ENCODE data around the gene ANXA6. TPM values are rescaled to one million over a fixed set of nuclear protein-coding genes. Genes with fewer than 3 reads are reported as not detected.
"Not testable (repeated sequence)": the region's sequence is repeated elsewhere in the genome, so short reads cannot be mapped to it uniquely, and the experiment has no call there.

Gene ANXA6
- 100 to 1,000 TPM; 328 to 430 TPM for total RNA-seq
- long read RNA-seq, donor 1, transcript ANXA6-201 (26 exons, 2,593 nt), result major isoform, 160 of 207 reads
- long read RNA-seq, donor 1, partial matches to known transcripts, result 17 of 207 reads
- long read RNA-seq, donor 1, other reads (novel, unspliced or antisense), result 29 of 207 reads
- long read RNA-seq, donor 2, transcript ANXA6-201 (26 exons, 2,593 nt), result major isoform, 704 of 897 reads
- long read RNA-seq, donor 2, partial matches to known transcripts, result 156 of 897 reads
- long read RNA-seq, donor 2, other reads (novel, unspliced or antisense), result 36 of 897 reads

DNA sequence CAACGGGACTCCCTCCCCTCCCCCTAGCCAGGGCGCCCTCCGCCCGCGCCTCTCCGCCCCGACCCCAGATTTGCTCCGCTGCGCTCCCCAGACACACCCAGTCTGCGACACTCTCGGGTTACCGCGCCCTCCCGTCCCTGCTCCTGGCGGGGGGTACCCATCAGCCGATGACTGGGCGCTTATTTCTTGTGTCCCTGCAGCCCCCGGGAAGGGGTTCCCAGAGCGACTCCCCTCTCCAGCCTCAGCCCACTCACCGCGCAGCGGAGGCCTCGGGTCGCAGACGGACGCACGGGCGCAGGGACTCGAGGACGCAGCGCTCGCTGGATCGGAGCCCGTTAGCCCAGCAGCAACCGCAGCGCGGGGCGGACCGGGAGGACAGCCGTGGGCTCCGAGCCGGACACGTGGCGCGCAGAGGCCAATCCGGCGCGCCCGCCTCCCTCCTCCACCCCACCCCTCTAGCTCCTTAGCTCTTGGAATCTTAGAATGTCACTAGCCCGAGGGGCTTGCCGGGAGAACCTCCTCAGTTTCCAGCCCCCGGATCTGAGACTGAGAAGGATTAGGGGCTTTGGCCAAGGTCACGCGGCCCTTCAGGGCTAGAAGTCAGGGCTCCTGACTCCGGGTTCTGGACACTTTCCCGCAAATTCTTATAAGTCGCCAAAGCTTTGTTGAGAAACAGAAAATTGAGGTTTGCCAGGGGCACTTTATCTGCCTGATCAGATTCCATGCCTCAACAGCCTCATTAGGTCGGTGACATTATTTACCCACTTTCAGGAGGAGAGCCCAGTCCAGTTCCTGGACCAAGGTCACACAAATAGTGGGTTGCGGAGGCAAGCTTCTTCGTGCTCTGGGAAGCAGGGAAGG lies at the start of gene ANXA6:
Gene ANXA6, minus strand, starts transcription at position 354 of the 861 bp plus-strand sequence. CDS start 9,878 bp downstream, outside the sequence.
- peak; percentile 96 for DNase-seq (ENCODE audit: low spot score)
- intact Hi-C loops (cut with DNase I), result no loop called here

DNA sequence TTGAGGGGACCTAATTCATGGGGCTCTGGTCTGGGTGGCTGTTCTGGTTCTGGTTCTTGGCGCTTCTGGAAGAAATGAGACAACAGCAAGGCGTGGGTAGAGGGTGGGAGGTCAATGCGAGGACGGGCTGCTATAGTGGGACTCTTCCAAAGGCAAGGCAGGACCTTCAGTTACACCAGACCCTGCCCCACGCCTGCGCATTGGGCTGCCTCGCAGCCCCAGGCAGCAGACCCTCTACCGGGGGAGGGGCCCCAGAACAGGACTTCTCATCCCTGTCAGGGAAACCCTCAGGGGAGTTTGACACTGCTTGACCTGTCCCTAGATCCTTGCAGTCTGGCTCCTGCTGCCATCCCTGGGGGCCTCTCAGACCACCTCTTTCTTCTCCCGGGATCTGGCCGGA lies 47.8 kb upstream of the ANXA6 start:
- intact Hi-C loops (cut with DNase I), result no loop called here
- no peak for DNase-seq (ENCODE audit: low spot score)

DNA sequence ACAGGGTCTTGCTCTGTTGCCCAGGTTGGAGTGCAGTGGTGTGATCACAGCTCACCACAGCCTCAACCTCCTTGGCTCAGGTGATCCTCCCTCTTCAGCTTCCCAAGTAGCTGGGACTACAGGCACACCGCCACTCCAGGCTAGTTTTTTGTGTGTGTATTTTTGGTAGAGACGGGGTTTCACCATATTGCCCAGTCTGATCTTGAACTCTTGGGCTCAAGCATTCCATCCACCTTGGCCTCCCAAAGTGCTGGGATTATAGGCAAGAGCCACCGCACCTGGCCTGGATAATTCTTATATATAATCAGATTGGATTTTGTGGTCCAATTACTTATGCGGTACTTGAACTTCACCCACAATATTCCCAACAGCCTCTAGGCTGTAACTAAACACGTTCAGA lies 46.5 kb upstream of the ANXA6 start:
- peak; percentile 23 for DNase-seq (ENCODE audit: low spot score)
- intact Hi-C loops (cut with DNase I), result no loop called here

DNA sequence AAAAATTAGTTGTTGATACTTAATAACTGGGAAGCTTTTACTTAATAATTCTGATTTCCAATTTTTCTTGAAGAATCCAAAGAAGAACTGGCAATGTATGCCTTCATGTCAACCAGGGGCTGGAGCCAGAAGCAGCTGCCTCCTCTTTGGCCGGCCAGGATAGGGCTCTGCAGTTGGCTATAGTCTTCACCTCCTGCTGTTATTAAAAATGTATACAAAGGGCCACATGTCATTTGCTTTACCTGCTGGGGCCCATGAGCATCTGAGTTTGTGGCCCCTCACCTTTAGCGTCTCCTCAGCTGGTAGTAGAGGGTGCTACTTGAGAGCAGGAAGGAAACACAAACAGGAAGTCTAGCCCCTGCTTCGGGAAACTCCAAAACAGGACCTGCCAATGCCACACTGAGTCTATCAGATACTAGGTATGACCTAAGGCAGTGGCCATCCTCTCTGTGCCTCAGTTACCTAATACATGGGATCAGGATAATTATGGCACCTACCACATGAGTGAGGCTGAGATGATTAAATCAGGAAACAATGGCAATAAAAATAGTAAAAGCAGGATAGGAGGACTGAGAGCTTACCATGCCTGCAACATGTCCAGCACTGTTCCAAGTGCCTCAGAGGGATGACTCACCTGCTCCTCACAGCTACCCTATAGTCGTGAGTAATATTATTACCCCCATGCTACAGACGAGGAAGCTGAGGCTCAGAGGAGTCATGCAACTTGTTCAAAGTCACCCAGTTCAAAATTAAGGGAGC lies 45.0 kb upstream of the ANXA6 start:
- intact Hi-C loops (cut with DNase I), result no loop called here
- peak; percentile 6 for DNase-seq (ENCODE audit: low spot score)

DNA sequence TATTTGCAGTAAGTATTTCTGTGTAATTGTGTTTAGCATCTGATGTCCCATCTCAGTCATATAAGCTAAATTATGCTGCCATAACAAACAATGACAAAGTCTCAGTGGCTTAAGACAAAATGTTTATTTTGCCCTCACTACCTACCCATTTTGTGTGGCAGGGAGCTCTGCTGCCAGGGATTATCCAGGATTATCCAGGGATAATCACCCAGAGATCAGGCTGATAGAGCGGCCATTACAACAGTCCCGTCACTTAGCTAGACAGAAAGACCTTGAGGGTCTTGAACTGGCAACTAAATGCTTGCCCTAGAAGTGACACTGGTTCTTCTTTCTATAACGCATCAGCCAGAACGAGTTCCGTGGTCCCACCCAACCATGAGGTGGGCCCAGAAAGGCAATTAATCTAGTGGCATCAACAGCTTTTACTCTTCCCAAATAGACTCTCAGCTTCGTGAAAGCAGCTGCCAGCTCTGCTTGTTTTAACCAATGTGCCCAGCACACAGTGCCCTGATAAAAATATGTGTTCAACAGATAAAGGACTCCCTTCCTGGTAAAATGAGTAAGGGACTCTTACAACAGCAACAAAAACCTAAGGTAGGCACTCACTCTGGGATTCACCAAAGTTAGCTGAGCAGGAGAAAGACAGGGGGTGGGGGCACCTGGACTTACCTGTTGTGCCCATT lies 43.5 kb upstream of the ANXA6 start:
- intact Hi-C loops (cut with DNase I), result no loop called here
- peak; percentile 14 for DNase-seq (ENCODE audit: low spot score)

DNA sequence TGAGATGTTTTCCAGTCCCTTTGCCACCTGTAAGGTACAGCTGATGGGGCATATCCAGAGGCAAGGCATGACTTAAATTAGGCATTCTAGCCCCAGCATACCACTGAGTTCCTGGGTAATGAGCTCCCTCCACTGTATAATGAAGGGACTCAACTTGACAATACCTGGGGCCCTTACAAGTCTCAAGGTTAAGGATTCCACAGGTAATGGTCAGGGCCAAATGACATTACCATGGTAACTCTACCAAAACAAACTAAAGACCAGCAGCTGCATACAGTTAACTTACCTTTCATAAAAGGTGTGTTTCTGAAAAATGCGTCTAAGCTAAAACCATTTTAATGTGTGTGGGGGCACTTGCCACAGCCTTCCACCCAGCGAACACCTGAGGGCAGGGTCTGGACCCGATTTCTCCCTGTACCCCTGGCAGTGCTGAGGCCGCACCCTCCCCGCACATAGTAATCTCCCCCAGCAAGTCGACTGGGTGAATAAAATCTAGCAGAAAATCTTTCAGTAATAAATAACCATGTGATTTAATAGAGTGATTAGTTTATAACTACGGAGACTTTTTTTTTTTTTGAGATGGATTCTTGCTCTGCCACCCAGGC lies 42.1 kb upstream of the ANXA6 start:
- no peak for DNase-seq (ENCODE audit: low spot score)
- intact Hi-C loops (cut with DNase I), result no loop called here

DNA sequence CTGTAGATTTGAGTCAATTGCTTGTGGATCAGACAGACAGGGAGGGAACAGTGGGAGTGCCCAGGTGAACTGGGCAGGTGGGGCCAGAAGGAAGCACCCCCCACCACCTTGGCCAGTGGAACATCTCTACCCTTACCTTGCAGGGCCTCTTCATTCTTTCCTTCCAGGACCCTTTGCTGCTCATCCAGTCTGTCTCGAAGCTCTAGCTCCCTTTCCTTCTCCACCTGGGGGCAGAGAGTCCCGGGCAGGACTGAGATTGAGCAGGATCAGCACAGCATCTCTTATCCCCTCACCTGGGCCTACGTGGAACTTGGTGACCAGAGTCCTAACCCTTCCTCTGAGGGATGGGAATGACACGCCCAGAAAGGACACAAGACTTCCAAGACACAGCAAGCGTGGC lies 41.3 kb upstream of the ANXA6 start:
- DNase-seq (ENCODE audit: low spot score), result peak; percentile 29
- intact Hi-C loops (cut with DNase I), result no loop called here

DNA sequence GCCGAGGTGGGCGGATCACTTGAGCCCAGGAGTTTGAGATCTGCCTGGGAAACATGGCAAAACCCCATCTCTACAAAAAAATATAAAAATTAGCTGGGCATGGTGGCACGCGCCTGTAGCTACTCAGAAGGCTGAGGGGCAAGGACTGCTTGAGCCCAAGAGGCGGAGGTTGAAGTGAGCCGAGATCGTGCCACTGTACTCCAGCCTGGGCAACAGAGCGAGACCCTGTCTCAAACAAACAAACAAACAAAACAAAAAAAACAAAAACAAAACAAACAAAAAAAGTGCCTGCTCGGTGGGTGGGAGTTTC lies 39.7 kb upstream of the ANXA6 start:
- intact Hi-C loops (cut with DNase I), result not testable (repeated sequence)
- peak; percentile 17 for DNase-seq (ENCODE audit: low spot score)

DNA sequence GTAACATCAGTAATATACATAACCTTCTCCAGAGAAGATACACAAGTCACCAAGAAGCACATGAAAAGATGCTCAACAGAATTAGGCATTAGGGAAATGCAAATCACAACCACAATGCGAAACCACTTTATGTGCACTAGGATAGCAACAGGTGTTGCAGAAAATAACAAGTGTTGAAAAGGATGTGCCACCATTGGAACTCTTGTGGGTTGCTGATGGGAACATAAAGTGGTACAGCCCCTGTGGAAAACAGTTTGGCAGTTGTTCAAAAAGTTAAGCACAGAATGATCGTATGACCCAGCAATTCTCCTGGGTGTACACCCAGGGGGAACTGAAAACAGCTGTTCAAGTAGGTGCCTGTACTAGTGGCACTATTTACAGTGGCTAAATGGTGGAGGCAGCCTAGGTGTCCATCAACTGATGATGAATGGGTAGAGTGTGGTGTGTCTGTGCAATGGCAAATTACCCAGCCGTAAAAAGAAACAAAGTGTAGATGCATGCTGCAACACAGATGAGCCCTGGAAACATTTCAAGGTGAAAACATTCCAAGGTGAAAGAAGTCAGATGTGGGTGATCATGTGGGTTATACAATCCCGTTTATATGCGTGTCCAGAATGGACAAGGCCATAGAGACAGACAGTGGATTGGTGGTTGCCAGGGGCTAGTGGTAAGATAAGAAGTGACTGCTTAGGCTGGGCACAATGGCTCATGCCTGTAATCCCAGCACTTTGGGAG lies 39.1 kb upstream of the ANXA6 start:
- intact Hi-C loops (cut with DNase I), result no loop called here
- no peak for DNase-seq (ENCODE audit: low spot score)

DNA sequence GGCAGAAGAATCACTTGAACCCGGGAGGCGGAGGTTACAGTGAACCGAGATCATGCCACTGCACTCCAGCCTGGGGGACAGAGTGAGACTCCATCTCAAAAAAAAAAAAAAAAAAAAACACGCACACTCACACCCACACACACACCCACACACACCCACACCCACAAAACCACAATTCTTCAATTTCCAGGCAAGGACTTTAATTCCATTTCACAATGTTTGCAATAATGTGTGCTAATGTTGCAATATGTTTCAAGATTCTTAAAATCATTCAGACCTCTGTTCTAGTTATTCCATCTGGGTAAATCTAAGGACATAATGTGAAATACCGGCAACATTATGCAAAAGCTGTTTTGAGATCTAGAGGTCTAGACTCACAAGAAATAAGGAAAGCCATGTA lies 38.0 kb upstream of the ANXA6 start:
- DNase-seq (ENCODE audit: low spot score), result no peak
- intact Hi-C loops (cut with DNase I), result no loop called here

DNA sequence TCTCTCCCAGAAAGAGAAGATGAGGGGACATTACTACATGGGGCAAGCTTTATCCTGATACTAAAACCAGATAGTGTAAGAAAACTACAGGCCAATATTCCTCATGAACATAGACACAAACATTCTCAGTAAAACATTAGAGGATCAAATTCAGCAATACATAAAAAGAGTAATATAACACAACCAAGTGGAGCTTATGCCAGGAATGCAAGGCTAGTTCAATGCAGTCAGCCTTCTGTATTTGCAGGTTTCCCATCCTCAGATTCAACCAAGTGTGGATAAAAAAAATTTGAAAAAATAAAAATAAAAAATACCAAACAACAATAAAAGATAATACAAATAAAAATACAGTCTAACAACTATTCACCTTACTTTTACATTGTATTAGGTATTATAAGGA lies 35.0 kb upstream of the ANXA6 start:
- DNase-seq (ENCODE audit: low spot score), result no peak
- intact Hi-C loops (cut with DNase I), result no loop called here

DNA sequence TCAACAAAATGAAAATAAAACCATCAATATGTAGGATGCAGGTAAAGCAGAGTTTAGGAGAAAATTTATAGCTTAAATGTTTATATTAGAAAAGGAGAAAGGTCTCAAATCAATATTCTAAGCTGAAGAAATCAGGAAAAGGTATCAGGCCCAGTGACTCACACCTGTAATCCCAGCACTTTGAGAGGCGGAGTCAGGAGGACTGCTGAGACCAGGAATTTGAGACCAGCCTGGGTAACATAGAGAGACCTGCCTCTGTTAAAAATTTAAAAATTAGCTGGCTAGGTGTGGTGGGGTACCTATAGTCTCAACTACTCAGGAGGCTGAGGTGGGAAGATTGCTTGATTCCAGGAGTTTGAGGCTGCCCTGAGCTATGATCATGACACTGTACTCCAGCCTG lies 34.1 kb upstream of the ANXA6 start:
- intact Hi-C loops (cut with DNase I), result no loop called here
- no peak for DNase-seq (ENCODE audit: low spot score)

DNA sequence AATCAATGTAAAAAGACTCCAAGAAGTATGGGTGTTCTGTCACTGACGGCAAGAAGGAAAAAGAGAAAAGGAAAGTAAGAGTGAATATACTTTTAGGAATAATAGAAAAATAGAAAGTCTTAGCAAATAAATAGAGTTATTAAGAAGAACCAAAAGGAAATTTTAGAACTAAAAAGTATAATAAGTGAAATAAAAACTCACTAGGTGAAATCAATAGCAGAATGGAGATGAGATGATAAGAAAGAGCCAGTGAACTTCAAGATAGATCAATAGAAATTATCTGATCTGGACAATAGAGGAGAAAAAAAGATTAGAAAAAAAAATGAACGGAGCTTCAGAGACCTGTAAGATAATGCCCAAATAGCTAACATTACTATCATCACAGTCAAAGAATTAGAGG lies 31.6 kb upstream of the ANXA6 start:
- DNase-seq (ENCODE audit: low spot score), result no peak
- intact Hi-C loops (cut with DNase I), result no loop called here

DNA sequence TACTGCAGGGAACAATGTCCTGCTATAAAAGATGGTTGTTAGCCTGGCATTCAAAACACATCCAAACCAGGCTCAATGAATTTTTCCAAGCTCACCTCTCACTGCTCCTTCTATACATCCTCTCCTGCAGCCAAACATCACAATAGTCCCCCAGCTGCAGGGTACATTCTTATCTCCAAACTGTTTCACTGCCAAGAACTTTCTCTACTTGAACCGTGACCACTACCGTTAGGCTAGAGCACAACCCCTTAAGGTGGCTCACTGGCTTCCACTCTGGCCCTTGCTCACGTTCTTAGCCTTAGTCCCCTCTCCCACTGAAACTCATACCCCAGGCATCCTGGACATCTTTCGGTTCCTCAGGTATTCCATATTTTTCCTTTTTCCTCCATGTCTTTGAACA lies 29.0 kb upstream of the ANXA6 start:
- intact Hi-C loops (cut with DNase I), result no loop called here
- no peak for DNase-seq (ENCODE audit: low spot score)

DNA sequence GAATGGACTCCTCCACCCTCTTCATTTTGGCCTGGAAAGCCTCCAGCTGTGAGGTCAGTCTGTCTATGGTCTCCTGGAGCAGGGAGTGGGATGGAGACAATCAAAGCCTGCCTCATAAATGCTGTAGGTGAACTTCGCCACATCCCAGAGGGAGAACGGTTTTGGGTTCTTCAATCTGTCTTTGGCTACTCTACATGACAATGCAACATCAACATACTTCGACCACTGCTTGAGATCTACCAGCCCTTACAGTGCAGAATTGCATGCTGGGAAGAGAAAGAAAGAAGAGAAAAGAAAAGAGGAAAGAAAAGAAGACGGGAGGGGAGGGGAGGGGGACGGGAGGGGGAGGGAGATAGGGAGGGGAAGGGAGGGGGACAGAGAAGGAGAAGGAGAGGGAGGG lies 28.5 kb upstream of the ANXA6 start:
- intact Hi-C loops (cut with DNase I), result no loop called here
- DNase-seq (ENCODE audit: low spot score), result no peak

DNA sequence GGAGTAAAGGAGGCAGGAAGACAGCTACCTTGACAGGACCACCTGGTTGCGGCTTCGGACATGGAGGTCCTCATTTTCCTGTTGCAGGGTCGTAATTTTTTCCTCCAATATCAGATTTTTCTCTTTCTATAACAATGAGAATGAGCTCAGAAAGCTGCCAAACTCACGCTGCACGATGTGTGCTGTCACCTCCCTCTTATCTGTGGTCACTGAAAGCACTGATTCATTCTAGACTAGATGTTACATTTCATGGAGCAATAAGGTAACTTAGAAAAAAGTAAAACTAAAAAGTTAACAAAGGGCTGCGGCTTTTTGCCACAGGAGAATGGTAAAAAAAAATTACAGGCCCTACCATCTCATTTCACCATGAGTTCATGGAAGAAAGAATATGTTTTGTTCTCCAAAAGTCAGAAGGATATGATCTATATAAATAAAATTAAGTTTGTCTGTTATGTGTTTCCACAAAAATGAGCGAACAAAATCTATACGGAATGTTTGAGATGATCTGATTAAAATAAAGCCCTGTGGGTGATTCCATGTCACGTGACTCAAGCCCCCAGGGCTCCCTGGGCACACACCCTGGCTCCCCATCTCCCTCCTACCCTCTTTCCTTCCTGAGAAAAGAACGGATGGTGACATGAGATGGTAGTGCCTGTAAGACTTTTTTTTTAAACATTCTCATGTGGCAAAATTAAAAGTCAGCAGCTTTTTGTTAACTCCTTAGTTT lies 26.9 kb upstream of the ANXA6 start:
- no peak for DNase-seq (ENCODE audit: low spot score)

DNA sequence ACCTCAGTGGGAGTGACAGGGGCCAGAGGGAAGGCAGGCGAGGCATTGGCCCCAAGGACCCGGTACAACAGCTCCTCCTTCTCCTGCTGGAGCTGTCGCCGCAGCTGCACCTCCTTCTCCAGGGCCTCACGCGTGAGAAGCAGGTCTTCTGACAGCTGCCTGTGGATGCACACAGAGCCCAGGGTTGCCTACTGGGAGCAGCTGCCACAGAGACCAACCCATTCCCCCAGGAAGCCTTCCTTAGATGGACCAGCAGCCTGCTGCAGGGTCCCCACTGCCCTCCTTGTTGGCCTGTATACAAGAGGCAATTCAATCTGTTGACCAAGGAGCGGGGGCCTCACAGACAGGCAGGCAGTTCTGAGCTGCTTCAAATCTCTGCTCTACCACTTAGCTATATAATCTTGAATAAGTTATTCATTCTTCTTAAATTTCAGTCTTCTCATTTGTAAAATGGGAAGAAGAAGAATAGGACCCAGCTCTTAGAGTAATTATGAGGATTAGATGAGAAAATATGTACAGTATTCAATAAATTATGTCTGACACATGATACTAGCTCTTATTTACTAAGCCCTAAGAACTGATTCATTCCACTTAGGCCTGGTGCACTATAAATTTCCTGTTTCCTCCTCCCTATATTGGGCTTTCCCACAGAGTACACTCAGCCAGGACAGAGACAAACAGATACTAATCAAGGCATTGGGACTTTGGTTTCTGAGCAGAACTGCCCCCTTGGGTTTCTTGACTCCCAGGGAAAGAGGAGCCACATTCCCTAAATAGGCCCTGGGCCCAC lies 26.1 kb upstream of the ANXA6 start:
- no peak for DNase-seq (ENCODE audit: low spot score)
- intact Hi-C loops (cut with DNase I), result no loop called here

More for the DNA sequence above, 26.9 kb upstream of the ANXA6 start:
- intact Hi-C loops (cut with DNase I), result loop anchor here in 1 of 2 donors (1.0 kb wide), 1 partner anchor 43 kb away; no protein-coding TSS in a partner anchor

Data from posterior vena cava (tissue), 2 donors.